Stimulated activated CD8-positive, alpha-beta memory T cell treated with anti-CD3 and anti-CD28 coated beads, Interleukin-7, amount 100 ng/mL, for 24 hours (primary cell): Measurements from ENCODE around the gene HERC3.

ENCODE experiments used
- DNase-seq: peaks from one replicate; pipeline ENCODE4 v3.0.0-alpha.2; 2020; ENCODE audit warnings: low read depth

The HERC3 gene

DNA sequence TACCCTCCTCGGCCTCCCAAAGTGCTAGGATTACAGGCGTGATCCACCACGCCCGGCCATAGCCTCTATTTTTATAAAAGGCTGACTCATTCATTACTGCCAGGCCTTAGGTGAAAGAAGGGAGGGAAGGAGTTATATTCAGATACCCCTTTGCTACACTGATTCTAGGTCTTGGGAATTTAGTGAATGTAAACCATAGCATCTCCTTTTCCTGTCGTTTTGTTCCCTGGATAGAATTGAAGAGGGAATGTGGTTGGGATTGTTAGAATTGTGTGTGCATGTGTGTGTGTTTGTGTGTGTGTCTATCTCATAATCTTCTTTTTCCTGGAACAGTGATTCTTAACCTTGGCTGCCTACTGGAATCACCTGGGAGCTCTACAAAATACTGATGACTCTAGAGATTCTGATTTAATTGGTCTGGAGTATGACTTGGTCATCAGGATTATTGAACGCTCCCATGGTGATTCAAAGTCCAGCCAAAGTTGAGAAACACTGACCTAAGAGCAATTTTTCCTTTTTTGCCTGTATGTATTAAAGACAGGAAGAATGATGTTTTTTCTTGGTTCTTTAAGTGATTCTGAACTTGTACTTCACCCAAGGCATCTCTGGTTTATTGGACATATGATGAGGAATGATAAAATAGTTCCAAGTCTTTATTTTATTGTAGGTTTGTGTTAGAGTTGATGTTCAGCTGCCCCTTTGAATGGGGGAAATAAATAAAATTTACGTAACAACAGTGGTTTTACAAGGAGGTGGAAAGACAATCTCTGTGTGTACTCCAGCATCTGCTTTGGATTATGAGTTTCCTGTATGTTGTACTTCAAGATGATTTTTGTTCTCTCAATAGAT, 68.4 kb downstream of the HERC3 start:
- DNase-seq, result no peak

DNA sequence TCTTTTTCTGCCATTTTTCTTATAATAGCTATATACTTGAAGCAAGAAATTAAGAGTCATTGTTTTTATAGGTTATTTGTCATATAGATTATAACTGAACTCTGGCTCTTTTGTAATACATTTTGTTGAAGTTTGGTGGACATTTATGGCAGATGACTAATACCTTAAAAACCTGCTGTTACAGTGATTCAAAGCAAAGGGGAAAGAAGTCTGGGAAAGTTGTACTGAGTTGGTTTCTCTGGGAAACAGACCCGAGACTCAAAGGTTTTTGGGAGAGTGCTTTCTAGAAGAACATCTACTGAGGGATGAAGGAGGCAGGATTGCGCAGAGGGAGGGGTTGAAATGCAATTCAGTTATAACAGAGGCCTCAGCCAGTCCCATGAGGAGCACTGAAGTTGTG, 69.5 kb downstream of the HERC3 start:
- no peak for DNase-seq

DNA sequence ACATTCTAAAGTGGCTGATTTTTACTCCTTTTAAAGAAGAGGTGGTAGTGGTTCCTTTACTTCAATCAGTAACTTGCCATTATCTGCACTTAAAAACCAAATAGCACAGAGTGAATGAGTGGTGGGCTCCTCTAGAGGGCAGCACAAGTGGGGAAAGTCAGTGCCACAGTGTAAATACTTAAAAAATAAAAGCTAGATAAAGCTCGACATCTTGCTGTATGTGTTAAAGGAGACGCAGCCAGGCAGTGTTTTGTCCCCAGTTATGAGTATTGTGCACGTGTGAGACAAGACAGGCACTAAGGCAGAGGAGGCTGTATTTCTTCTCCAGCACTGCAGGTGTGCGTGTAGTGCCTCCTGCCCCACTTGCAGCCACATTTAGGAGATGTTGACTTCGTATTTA, 80.7 kb downstream of the HERC3 start:
- DNase-seq, result no peak

DNA sequence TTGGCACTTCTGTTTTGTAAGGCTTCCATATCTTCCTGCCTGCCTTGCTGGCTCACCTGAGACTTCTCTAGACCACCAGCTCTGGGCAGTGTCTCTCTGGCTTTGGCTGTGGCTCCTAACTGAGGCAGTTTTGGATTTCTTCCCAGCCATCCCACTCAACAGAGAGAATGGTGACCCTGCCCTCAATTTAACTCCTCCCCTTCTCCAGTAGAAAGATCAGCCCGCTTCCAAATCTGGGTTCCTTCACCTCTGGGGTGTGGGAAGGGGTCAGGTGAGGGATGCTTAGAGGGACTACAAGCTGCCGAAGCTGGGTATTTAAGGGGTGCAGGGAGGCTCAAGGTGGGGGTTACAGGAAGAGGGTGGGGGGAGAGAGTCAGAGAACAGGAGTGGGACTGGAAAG, 81.6 kb downstream of the HERC3 start:
- no peak for DNase-seq

DNA sequence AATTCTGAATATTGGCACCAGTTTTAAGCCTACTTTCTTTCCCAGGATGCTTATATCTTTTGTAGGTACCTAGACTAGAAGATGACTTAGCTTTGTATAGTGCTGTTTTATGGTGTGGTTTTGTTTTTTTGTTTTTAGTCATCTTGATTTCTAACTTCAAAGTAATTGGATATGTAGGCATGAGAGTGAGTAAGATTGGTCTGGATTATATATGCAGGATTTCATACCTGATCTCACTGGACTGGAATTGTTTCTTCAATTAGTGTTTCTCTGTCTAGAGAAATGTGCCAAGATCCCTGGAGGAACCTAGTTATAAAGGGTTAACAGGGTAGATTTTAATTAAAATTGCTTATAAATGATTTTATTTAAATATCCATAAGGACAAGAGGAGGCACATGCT, 82.3 kb downstream of the HERC3 start:
- no peak for DNase-seq

DNA sequence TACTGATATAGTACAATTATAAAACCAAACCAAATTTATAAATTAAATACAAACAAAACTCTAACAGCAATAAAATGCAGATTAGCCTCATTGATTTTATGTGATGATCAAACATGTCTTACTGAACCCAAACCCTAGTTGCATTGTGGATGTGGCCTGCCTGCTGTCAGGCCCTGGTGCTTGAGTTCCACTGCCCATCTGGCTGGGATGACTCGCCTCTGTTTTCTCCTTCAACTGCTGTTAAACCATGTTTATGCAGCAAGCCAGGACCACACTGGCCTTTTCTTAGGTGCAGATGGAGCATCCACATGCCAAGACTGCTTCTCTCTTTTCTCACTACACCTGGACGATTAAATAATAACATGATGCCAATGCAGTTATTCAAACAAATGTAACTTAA, 82.7 kb downstream of the HERC3 start:
- no peak for DNase-seq

DNA sequence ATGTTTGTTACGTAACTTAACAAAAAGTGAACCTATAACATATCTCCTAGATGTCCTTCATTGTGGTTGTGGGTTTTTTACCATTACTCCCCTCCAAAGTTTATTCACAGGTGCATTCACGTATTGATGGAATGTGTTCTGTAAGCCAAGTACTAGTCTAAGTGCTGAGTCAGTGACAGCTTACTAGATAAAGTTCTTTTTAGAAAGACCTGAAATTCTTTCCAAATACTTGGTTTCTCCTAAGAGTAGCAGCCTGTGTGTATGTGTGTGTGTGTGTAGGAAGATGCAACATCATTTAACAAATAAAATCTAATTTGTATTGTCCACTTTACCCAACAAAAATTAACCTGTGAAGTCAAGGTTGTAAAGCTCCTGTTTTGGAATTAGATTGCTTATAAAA, 83.3 kb downstream of the HERC3 start:
- no peak for DNase-seq

DNA sequence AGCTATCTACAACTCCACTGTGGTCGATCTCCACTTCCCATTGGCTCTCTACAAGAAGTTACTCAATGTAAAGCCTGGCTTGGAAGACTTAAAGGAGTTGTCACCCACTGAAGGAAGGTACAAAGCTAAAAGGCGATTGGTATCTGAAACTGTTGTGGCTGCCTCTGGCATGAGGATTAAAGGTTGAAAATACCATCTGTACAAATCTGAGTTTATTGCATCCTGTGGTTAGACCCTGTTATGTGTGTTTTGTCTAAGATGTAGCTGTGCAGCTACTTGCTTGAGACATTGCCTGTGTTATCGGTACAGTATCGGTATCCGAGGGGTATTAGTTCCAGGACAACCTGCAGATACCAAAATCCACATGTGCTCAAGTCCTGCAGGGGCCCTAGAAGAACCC, 88.9 kb downstream of the HERC3 start:
- no peak for DNase-seq

DNA sequence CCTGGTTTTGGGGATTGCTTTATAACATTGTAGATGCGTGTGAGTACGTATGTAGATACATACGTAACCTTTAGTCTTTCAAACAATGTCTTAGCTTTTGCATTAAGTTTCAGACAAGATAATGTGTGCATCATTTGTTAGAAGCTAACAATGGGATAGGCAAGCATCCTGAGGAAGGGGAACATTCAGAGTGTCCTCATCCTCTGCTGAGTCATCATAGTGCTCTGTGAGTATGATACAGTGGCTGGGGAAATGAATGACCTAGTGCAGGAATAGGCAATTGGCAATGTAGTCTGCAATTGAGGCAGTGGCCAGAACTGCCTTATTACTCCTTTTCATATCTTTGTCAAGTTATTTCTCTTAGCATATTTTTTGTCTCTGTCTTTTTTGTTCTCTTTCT, 98.1 kb downstream of the HERC3 start:
- no peak for DNase-seq

DNA sequence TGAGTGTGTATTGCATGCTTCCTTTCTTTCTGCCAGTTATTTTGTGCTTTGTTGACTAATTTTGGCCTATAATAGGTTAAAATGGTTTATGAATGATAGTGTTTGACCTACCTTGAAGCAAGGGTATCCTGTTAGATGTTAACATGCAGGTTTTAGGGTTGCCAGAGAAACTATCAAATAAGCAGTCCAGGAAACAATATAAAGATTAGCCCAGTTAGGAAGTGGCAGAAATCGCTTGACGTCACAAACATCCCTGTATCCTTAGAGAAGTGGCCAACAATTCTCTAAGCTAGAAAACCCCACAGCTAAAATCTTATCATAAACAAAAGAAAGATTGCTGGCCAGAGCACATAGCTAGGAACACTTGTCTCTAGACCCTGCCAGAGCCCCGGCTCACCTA, 101.5 kb downstream of the HERC3 start:
- DNase-seq, result no peak

DNA sequence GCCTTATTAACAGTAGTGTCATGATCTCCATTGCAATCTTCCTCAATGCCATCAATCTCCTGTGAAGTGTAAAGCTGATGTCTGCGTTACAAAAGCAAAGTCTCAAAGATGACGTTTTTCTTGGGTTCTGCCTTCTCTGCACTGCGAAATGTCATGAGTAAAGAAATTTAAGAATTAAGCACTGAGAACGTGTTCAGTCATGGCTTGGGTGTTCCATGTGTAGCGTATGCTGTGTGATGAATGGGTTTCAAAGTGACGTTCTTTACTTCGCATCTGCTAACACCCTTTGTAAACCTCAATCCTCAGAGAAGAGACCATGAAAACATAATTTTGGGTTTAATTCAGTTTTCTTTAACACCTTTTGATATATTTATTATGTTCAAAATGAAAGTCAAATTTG, 104.3 kb downstream of the HERC3 start:
- DNase-seq, result no peak

DNA sequence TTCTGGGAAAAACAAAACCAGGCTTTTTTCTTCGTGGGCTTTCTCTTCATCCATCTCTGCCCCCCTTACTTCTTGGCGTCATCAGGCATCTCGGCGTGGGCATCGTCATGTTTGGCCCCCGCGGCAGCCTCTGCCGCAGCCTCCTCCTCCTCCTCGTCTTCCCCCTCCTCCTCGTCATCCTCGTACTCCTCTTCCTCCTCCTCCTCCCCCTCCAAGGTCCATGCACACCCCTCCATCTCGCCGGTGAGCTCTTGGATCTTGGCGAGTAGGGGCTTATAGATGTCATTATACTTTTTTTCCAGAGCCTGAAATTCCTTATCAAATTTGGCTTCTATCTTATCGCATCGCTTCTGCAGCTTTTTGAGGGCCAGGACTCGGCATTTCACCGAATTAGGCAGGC, 104.9 kb downstream of the HERC3 start:
- DNase-seq, result no peak

DNA sequence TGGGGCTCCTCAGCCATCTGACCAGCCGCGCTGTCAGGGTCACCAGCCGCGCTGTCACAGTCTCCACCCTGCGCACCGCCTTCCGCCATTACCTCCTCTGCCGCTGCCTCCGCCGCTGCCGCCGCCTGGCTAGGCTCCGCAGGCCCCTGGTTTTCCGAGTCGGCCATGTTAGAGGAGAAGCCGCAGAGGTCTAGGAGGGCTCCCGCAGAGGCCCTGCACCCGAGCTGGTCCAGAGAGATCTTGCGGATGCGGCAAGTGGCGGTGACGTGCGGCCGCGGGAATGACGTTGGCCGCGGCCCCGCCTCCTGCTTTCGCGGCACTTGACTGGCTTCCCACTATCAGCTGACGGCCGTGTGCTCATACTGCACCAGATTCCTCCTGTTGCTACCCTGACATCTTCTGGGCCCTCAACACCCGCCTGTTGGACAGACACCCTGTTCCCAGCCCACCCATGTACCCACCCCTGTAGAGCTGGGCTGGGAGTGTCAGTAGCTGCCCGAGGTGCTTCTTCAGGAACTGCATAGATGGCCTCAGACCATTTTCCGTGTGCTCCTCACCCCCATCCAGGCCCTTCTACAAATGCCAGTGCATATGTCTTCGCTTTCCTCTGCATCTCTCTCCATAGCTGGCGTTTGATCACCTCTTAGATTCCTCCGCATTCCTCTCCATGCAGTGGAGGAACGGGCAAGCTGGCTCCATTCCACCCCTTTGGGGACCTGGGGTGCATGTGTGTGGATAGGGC, 105.5 kb downstream of the HERC3 start, which contains the start of gene NAP1L5:
NAP1L5 (minus strand) TSS at position 242 of the 742 bp plus-strand sequence; CDS start at position 167, 75 bp downstream.
- peak; percentile 24 for DNase-seq

DNA sequence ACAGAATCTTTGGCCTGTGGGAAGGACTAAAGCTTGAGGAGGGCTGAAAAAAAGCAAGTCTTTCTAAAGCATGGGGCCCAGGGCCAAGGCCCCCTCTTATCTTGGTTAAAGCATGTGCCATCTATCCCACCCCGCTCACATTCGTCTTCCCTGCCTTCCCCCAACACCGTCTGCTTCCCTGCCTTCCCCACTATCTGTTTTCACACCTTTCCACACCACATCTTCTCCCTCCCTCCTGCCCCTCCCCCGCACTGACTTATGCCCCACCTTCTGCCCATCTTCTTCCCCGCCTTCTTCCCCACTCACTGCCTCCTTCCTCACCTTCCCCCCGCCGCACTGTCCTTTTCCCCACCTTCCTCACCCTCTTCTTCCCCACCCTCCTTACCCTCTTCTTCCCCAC, 106.2 kb downstream of the HERC3 start:
- no peak for DNase-seq

DNA sequence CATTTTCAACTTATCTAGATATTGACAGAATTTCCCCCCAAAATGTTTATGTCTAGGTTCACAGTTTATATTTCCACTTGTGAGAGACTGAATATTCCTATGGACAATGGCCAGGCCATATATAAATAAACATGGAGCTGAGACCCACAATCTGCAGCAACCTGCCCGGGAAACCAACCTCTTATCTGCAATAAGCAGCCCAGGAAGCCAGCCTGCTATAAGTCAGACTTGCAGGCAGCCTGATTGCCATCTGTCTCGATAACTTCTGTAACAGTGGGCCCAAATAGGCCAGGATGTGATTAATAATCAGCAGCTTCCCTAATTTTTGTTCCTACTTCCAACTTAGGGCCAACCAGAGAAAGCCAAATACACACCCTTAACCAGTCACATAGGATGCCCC, 110.5 kb downstream of the HERC3 start:
- no peak for DNase-seq

DNA sequence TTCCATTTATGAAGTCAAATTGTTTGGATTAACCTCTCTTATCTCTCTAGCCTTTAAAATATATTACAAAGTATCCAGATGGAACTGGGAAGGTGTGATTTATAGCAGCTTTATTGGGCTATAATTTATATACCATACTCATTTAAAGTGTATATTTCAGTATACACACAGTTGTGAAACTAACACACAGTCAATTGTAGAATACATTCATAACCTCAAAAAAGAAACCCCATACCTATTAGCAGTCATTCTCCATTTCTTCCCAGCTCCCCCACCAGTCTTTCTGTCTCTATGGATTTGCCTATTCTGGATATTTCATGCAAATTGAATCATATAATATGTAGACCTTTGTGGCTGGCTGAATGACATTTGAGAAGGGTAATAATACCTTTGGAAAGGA, 112.9 kb downstream of the HERC3 start:
- DNase-seq, result no peak

DNA sequence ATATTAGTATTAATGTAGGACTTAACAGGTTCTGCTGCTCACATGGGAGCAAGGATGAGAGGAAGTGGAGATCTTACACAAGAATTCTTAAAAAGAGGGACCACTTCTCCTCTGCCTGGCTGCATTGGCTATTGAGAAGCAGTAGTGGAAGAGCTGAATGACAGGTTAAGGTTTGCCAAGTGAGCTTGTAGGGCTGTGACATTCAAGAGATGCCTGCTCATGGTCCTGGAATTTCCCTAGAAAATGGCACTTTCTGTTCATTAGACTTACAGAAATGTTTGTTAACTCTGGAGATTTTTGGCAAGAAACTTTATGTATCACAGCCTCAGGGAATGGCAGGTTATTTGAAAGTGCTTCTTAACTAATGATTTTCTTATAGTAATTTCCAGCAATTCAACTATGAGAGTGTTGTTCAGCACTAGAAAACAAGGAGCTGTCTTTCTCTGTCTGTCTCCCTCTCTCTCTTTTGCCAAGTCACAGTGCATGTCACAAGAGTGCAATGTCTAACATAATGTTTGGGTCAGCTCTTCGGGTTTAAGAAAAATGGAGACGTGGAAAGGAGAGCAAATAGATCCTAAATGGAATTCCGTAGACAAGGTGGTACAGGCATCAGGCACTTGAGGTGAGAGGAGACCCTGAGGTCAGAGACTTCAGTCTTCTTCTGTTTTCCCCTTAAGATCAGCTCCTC, 113.7 kb downstream of the HERC3 start:
- DNase-seq, result no peak

DNA sequence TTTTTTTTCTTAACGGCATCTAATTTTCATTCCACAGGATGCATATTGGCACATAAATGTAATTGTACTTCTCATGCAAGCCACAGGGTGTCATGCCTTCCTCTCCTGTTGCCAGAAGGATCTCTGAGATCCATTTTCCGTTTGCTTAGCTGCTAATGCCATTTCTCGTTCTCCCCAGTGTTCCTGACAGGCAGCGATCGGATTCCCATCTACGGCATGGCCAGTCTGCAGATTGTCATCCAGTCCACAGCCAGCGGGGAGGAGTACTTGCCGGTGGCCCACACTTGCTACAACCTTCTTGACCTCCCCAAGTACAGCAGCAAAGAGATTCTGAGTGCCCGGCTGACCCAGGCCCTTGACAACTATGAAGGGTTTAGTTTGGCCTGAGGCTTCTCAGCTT, 114.3 kb downstream of the HERC3 start:
- no peak for DNase-seq

DNA sequence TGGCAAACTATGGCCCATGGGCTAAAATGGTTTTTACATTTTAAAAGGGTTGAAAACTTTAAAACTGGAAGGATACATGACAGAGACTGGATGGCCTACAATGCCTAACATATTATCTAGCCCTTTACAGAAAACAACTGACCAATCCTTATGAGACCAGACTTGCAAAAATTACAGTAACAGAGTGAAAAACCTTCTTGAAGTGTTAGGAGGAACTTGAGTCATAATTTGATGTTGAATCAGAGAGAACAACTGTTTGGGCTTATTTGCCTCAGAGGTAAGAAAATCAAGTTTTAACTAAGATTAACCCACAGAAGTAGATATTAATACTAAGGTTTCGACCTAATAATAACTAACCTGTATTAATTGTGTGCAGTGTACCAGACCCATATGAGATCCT, 117.7 kb downstream of the HERC3 start:
- no peak for DNase-seq

DNA sequence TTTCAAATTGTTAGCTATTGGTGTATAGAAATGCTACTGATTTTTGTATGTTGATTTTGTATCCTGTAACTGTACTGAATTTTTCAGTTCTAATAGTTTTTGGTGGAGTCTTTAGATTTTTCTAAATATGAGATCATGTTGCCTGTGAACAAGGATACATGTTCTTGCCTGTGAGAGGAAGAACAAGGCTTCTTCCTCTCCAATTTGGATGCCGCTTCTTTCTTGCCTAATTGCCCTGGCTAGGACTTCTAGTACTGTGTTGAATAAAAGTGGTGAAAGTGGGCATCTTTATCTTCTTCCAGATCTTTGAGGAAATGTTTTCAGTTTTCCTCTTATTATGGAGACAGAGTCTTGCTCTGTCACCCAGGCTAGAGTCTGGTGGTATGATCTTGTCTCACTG, 121.5 kb downstream of the HERC3 start:
- DNase-seq, result no peak

DNA sequence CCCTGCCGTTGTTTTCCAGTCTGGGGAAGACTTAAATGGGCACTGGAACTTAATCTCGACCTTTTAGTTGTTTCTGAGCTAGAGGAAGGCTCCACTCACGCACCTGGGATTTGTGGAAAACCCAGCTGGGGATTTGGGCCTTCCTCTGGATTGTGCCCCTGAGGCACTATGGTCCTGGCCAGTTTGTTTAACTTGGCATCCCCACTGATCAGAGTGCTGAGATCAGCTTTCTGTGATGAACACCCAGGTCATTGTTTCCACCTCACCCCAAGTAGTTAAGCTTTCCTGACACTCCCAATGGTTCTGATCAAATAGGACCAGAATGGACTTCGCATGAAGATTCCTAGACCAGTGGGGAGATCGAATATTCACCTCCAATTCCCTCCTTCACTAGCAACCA, 125.8 kb downstream of the HERC3 start:
- DNase-seq, result no peak

DNA sequence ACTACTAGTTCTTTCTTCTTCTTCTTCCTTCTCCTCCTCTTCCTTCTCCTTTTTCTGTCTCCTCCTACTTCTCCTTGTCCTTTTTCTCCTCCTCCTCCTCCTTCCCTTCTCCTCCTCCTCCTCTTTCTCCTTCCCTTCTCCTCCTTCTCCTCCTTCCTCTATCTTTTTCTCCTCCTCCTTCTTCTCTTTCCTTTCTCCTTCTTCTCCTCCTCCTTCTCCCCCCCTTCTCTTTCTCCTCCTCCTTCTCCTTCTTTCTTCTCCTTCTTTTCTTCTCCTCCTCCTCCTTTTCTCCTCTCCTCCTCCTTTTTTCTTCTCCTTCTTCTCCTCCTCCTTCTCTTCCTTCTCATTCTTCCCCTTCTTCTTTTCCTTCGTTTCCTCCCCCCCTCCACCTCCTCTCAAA, 127.1 kb downstream of the HERC3 start:
- DNase-seq, result no peak
